C4-2B (cell line): ENCODE results near the gene MSTN.

ENCODE experiments used
- H3K27ac ChIP-seq: fragments of 450-650 bp; 2 replicates; pipeline ENCODE4 v1.5.1; 2017
- ZFX ChIP-seq: fragments of 450-650 bp; IDR thresholded peaks from 2 replicates; pipeline ENCODE4 v1.6.1; 2017
- TF ChIP-seq, protein P1 (sequence below): fragments of 450-650 bp; conservative IDR thresholded peaks from 2 replicates; pipeline ENCODE4 v1.5.1; 2017; ENCODE audit warnings: mild to moderate bottlenecking

MSTN gene

DNA sequence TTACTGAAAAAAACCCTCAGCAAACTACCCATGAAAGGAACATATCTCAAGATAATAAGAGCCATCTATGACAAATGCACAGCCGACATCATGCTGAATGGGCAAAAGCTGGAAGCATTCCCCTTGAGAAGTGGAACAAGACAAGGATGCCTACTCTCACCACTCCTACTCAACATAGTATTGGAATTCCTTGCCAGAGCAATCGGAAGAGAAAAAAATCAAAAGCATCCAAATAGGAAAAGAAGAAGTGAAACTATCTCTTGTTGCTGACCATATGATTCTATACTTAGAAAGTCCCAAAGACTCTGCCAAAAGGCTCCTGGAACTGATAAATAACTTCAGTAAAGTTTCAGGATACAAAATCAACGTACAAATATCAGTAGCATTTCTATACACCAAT lies 40.6 kb upstream of the MSTN start:
- TF ChIP-seq ZFX = no peak
- TF ChIP-seq, protein P1, sequence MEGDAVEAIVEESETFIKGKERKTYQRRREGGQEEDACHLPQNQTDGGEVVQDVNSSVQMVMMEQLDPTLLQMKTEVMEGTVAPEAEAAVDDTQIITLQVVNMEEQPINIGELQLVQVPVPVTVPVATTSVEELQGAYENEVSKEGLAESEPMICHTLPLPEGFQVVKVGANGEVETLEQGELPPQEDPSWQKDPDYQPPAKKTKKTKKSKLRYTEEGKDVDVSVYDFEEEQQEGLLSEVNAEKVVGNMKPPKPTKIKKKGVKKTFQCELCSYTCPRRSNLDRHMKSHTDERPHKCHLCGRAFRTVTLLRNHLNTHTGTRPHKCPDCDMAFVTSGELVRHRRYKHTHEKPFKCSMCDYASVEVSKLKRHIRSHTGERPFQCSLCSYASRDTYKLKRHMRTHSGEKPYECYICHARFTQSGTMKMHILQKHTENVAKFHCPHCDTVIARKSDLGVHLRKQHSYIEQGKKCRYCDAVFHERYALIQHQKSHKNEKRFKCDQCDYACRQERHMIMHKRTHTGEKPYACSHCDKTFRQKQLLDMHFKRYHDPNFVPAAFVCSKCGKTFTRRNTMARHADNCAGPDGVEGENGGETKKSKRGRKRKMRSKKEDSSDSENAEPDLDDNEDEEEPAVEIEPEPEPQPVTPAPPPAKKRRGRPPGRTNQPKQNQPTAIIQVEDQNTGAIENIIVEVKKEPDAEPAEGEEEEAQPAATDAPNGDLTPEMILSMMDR = no peak
- H3K27ac ChIP-seq = no peak overlapping the region

DNA sequence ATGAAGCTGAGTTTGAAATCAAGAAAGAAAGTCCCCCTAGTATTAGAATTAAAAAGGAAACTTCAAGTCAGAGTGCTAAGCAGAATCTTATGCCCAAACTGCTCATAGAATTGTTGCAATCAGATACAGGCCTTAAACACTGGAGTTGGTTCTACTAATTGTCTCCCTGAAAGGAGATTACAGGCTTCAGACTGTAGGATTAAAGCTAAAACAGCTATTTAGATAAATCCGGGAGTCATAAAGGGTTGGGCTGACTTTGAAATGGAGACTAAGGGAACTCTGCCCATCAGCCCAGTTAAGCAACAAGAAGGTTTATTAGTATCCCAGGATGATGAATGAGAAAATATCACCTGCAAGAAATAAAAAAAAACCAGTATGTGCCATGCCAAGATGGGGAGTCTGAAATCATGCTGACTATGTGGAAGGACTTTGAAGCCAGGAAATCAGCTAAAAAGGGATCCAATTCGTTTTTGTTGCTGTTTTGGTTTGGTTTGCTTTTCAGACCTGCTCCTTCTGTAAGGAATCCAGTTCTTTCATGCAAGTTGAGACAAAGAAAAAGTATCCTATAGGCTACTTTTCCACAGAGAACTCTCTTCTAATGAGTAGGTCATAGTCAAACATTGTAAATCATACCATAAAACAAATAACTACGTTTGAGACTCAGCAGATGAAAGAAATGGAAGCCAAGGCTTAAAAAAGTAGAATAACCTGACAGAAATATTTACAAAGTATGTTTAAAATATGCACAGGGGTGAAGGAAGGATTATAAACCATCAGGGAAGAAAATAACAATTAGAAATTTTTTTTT lies 37.6 kb upstream of the MSTN start:
- no peak overlapping the region for H3K27ac ChIP-seq
- TF ChIP-seq ZFX = no peak
- TF ChIP-seq, protein P1 = no peak

DNA sequence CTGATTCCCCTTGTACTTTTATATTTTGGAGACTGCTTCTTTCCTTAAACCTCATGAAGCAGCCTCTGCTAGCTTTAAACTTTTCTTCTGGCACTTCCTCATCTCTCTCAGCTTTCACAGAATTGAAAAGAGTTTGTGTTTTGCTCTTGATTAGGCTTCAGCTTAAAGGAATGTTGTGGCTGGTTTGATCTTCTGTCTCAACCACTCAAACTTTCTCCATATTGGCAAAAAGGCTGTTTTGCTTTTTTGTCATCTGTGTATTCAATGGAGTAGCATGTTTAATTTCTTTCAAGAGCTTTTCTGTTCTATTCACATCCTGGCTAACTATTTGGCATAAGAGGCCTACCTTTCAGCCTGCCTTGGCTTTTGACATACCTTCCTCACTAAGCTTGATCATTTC lies 36.3 kb upstream of the MSTN start:
- no peak overlapping the region for H3K27ac ChIP-seq
- TF ChIP-seq ZFX = no peak
- TF ChIP-seq, protein P1 = no peak

DNA sequence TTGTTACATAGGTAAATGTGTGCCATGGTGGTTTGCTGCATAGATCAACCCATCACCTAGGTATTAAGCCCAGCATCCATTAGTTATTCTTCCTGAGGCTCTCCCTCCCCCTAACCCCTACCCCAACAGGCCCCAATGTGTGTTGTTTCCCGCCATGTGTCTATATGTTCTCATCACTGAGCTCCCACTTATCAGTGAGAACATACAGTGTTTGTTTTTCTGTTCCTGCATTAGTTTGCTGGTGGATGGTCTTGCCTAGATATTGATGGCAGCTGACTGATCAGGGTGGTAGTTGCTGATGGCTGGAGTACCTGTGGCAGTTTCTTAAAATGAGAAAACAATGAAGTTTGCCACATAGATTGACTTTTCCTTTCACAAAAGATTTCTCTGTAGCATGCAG lies 34.6 kb upstream of the MSTN start:
- no peak overlapping the region for H3K27ac ChIP-seq
- TF ChIP-seq ZFX = no peak
- TF ChIP-seq, protein P1 = no peak

DNA sequence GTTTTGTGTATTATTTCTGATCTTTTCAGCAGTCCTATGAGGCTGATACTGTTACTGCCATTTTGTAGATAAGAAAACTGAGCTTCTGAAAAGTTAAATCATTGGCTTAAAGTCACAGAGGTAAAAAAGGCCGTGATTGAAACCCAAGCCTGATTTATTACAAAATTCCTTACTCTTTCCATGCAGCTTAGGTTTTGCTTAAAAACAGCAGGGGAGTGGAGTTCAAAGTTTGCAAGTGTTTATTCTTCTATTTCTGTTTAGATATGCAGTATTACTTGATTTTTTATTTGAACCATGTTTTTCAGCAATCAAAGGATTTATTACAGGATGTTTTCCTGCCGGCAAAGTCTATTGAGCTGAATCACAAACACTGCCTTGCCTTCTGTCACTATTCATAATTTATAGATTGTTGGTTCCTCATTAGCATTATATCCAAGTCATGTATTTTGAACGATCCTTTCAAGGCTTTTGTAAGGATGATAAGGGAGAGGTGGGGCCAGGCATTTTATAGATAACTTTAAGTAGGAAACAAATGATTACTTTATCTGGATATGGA lies 31.9 kb upstream of the MSTN start:
- no peak overlapping the region for H3K27ac ChIP-seq
- TF ChIP-seq, protein P1 = no peak
- TF ChIP-seq ZFX = no peak

DNA sequence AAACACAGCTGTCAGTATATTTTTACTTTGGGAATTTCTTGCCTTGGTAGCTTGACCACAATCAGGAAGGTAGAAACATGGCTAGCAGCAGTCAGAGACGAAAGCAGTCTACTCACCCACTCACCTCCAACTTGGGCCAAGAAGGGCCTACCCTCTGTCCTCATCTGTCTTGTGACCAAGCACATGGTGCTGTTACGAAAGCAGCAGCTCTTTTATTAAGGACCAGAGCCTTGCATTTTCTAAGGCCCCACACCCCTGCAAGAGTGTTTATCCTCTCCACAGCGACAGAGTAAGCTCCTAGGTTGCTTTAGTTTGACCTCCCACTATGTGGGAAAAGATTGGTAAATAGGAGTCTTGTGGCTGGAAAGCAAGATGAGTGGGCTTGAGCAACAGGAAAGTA lies 31.3 kb upstream of the MSTN start:
- TF ChIP-seq ZFX = no peak
- TF ChIP-seq, protein P1 = no peak
- no peak overlapping the region for H3K27ac ChIP-seq

DNA sequence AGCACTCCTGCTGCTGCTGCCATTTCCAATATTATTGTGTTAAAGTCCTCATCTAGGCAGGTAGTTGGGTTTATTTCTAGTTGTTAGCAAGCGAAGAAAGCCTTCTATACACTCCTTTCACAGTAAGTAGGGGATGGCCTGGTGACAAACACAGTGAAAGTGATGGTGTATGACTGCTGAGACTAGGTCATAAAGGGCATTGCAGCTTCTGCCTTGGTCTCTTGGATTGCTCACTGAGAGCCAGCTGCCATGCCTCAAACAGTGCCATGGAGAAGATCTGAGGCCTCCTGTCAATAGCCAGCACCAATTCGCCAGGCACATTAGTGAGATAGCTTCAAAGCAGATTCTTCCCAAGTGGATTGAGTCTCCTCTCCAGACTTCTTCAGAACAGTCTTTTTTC lies 27.6 kb upstream of the MSTN start:
- H3K27ac ChIP-seq = no peak overlapping the region
- TF ChIP-seq, protein P1 = no peak
- TF ChIP-seq ZFX = no peak
